ENCODE measurements around the gene PLEKHA7. TPM values are rescaled to one million over a fixed set of nuclear protein-coding genes. Genes with fewer than 3 reads are reported as not detected.

PLEKHA7 gene
- total and polyA plus RNA-seq, 2 experiments from 2014 or later: 0.43 TPM; not detected in 1

DNA sequence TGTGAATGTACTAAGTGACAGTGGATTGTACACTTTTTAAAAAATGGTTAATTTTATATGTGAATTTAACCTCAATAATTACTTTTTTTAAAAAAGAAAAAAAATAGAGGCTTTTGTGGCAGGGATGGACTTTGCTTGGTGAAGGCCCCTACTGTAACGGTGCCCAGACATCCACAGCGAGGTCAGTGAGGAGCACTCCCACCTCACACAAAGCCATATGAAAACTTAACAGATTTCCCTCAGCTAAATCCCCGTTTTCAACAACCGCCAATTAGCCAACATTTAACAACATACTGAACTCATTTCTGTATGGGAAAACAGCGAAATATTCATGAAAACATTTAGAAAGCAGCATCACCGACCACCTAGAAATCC, 276.4 kb downstream of the PLEKHA7 start:
- Histone ChIP-seq H3K27me3 (replicated peaks; ENCODE audit: insufficient read depth) (no peaks in the 10 kb centered on the region), H3K4me2 (ENCODE audit: unreplicated experiment) (peak overlapping the region; percentile 80), H3K27ac (peak overlapping the region; percentile 95), H4K20me1 (ENCODE audit: insufficient read depth) (no peaks in the 10 kb centered on the region), H3K36me3 (ENCODE audit: low read depth) (peaks cover 4% of the 10 kb centered on the region; the same call in 1 of the 2 replicates), H2AFZ (peak overlapping the region; percentile 98), H3K4me1 (ENCODE audit: insufficient read depth) (peaks cover 25% of the 10 kb centered on the region), H3K9me2 (ENCODE audit: insufficient read depth) (no peaks in the 10 kb centered on the region), H3K79me2 (ENCODE audit: insufficient read depth) (peaks cover 52% of the 10 kb centered on the region), H3K9me3 (ENCODE audit: low read depth) (no peaks in the 10 kb centered on the region), H3F3A (ENCODE audit: insufficient read depth) (no peaks in the 10 kb centered on the region), H3K9ac (peak overlapping the region; percentile 100), H3K4me3 (peak overlapping the region; percentile 97)
- 0 to 1% methylated on average over 6 of the region's 6 CpGs for WGBS, 2 experiments (ENCODE audit: low coverage in 1 of 2, low lambda C conversion rate in 2 of 2, missing lambda C conversion rate in 2 of 2)
- TF ChIP-seq EZH2phosphoT487 (IDR thresholded peaks at IDR 0.05; ENCODE audit: insufficient read depth, low read depth): no peak
- in situ Hi-C loops (cut with MboI): no loop called here
- DNase-seq: no peak

Other genes starting within 250 kb of the PLEKHA7 start
- gene RPS13, start 63.3 kb upstream of the PLEKHA7 start, total RNA-seq (2014; rRNA removed; shearing (Covaris generic)): 597 and 754 TPM in 2 replicates
- gene RPS13, start 63.3 kb upstream of the PLEKHA7 start, polyA plus RNA-seq (2016; fragmentation: Nextera tagmentation; extraction: Ambion mirVana): 774 and 831 TPM in 2 replicates
- gene PIK3C2A, start 193.6 kb upstream of the PLEKHA7 start, total RNA-seq (2014; rRNA removed; shearing (Covaris generic)): 25.7 and 31.8 TPM in 2 replicates
- 14.2 and 14.5 TPM in 2 replicates for gene PIK3C2A, start 193.6 kb upstream of the PLEKHA7 start, polyA plus RNA-seq (2016; fragmentation: Nextera tagmentation; extraction: Ambion mirVana)